GM18909 (cell line): ENCODE measurements around the gene ZNF521.
"Not testable (repeated sequence)": the region's sequence is repeated elsewhere in the genome, so short reads cannot be mapped to it uniquely, and the experiment has no call there.

ENCODE experiments used
- ATAC-seq: cut with Tn5 transposase; IDR thresholded peaks from one replicate; pipeline ENCODE4 v1.9.1; 2021; ENCODE audit warnings: mild to moderate bottlenecking; ENCODE audit not compliant: unreplicated experiment, poor library complexity

The ZNF521 gene

DNA sequence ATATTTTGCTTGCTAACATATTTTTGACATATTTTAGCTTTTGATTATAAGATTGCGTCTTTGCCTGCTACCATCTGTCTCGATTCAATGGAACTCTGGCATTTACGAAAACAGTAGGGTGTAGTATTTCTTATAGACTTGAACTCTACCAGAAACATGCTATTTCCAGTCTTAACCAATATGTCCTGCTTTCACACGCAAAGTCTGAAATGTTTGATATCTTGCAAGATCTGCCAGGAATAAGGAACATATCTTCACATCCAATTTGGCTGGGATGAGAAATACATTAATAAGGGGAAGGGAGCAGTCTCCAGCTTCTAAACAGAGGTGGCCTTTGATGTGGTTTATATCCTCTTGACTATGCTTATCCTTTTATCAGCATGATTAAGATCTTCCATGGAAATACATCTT is 299.4 kb downstream of the ZNF521 start:
- ATAC-seq, result no peak

- no peak for ATAC-seq
These were observed 301.4 kb downstream of the ZNF521 start for GRCh38 chr18:25050605-25051004.

- no peak for ATAC-seq
These were observed 304.0 kb downstream of the ZNF521 start for GRCh38 chr18:25047983-25048382.

DNA sequence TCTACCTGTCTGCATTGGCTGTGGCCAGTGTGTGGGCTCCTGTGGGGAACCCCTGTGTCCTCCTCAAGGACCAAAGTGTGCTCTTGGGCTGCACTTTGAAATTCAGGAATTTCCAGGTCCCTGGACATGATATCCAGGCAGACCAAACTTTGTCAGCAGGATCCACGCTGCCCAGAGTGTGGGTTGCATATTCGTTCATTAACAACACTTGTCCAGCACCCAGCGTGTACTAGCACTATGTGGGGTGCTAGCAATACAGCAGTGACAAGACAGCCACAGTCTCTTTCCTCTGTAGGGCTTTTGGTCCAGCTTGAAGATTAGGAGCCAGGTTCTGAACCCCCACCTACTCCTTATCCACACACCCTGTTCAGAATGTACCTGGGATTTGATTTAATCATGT is 304.5 kb downstream of the ZNF521 start:
- no peak for ATAC-seq

GRCh38 chr18:25044694-25045093 is 307.3 kb downstream of the ZNF521 start:
- no peak for ATAC-seq

DNA sequence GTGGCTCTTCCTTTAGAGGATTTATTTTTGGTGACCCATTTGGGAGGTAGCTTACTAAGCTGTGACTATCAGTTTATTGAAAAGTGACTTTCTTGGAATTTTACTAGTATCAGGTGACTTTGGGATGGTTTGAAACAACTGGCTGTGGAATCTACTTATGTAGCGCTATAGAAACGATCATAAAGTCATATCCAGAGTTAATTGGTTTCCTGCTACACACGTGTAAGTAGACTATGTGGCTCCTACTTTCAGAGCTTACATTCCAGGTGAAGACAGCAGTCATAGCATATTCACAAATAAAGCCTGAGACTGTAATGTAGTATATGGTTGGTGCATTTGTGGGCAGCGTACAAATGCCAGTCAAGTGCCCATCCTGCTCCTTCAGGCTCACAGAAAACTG is 308.9 kb downstream of the ZNF521 start:
- ATAC-seq, result no peak

DNA sequence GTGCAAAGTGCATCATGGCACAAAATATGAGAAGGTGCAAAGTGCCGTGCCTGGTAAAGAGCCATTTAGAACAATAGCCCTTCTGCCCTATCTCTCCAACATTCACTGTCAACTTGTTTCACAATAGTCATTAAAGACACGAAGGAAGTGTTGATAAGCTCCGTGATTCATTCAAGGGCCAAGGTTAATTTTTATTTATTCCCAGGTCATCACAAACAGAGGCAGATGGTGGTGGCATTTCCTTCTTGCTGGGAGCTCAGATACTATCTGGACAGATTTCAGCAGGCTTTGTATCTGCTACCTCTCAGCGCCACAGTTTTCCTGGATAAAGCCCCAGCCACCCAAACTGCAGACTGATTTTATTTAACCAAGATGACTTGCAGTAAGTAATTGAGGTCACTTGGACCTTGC is 309.3 kb downstream of the ZNF521 start:
- no peak for ATAC-seq

DNA sequence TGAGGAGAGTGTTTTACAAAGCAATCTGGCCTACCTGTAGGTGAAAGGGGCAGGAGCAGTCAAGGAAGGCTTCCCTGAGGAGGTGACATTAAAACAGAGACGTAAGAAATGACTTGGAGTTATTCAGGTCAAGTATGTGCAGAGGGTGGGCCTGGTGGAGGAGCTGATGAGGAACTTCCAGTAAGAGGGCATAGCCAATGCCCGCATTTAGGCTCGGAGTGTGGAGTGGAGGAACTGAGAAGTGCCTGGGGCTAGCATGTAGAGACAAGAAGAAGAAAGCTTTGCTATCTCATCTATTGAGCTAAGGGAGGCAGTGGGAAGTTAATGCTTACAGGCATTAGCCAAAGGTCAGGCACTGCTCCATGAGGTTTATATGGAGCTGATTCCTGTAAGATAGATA is 312.2 kb downstream of the ZNF521 start:
- no peak for ATAC-seq

DNA sequence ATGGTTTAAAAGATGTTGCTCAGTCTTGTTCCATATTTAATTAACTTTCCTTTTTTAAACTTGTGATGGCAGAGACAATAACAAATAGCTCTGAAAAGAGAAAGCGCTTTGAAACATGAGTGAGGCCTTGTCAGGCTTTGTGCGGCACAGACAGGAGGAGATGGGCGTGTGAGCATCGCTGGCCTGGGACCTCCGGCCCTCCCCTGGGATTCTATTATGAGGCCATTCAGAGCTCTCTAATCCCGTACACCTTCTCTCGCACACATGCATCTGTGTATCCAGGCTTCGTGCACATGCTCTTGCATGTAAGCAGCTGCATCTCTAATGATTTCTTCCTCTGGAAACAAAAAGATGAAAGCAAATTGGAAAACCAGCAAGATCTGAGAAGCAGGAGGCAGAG is 313.7 kb downstream of the ZNF521 start:
- no peak for ATAC-seq

DNA sequence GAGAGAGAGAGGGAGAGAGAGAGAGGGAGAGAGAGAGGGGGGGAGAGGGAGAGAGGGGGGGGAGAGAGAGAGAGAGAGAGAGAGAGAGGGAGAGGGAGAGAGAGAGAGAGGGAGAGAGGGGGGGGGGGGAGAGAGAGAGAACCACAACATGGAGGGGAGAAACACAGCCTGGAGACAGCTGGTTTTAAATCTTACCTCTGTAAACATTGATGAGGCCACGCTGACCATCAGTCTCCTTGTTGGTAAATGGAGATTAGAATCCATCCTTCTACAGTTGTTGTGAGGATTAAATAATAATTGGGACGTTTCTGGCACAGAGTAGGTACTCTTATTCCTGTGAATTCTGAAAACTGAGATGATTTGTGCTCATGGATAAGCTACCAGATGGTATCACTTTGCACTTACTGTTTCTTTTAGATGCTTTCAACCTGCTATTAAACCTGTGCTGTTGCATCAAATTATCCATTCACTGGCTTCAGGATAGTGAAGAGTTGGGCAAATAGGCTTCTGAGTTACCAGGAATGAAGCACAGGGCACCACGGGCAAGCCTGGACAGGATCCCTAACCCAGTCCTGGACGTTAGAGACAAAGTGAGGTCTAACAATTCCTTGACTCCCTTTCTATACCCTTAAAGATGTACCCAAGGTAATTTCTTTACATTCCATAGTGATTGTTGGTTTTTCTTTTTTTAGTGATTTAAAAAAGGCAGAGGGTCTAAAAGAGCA is 318.1 kb downstream of the ZNF521 start:
- no peak for ATAC-seq

GRCh38 chr18:25033175-25033574 is 318.8 kb downstream of the ZNF521 start:
- ATAC-seq, result not testable (repeated sequence)

- ATAC-seq, result no peak
These were observed 322.2 kb downstream of the ZNF521 start for GRCh38 chr18:25029802-25030201.

DNA sequence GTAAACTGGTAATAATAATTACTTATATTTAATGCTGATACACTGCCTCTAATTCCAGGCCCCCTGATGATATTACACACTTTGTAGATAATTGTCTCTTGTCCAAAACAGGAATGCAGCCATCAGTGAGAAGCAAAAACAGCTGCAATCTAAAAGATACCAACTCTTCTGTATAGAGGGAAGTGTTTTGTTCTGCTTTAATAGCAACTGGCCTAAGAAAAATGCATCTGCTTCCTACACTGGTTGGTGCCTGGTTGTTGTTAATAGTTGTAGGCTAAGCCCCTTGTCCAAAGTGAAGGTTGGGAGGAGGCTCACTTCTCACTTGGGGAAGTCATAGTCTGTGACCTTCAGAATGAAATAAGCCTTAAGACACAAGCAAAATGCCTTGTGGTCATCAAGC is 332.0 kb downstream of the ZNF521 start:
- no peak for ATAC-seq

DNA sequence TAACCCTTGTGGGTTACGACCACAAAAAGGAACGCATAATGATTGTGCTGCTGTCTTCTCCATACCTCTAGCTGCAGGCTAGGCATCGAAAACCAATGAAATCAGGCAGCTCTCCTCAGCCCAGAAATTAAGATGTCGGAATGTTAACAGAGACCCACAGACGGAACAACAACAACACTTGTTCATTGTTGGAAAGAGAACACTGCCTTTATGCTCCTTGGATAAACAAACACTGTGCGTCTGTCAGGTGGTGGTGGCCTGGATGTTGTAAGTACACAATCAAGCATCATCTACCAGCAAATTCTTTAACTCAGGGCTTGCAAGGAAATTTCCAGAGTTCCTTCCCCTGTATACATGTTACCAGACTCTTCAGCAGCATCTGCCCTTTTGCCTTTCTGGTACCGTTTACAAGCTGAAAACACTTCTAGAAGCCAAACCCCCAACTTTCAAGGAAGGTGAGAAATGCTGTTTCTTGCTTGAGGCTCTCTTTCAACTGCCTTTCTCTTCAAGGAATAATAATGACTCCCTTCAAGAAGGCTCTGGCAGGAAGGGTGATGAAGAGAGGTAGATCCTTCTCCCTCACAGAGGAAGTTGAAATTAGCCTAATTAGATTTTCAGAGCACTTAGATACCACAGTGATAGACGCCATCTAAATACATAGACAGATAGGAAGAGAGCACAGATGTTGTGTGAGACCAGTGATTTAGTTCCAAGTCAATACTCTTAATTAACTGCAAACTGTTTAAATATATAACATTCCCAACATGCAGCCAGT is 332.7 kb downstream of the ZNF521 start:
- no peak for ATAC-seq

- ATAC-seq, result no peak
These were observed 335.3 kb downstream of the ZNF521 start for GRCh38 chr18:25016666-25017065.

DNA sequence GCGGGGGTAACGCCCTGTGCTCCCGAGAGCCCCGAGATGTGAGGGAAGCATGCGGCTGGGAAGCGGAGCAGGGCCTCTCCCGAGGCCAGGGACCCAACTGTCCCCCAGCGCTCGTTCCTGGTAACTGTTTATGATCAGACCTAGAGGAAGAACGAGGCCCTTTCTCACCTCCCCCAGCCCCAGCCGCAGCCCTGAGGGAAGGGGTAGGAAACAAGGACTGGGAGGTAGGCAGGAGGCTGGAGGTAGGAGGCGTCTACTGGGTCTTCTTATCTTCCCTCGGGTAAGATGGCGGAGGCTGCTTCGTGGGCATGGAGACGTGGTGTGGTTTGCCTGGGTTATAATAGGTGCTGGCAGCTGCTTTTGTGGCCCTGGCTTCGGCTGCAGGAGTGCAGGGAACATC is 335.8 kb downstream of the ZNF521 start:
- ATAC-seq, result no peak
